BJ (cell line): Measurements from ENCODE around the gene LCE2A. TPM values are rescaled to one million over a fixed set of nuclear protein-coding genes. Genes with fewer than 3 reads are reported as not detected.
"Not testable (repeated sequence)": the region's sequence is repeated elsewhere in the genome, so short reads cannot be mapped to it uniquely, and the experiment has no call there.

Source experiments
- CTCF ChIA-PET: fragments of 350-600 bp; formaldehyde crosslinking; extraction: SDS; loops from one replicate; lab custom pipeline; 2021; ENCODE audit warnings: antibody characterized with exemption, inconsistent platforms; lab: Yijun Ruan, JAX
- POLR2A ChIA-PET: fragments of 300-600 bp; sonication (Branson Sonifier 250); formaldehyde crosslinking; extraction: SDS; loops from one replicate; lab custom pipeline; 2021; ENCODE audit warnings: antibody characterized with exemption; lab: Charles Lee
- DNase-seq: peaks from one replicate; pipeline ENCODE4 v3.0.0-alpha.2; 2011; ENCODE audit warnings: low read depth
- H3K27me3 ChIP-seq: 2 replicates; pipeline ENCODE4 v1.6.0; 2011; ENCODE audit warnings: low read length; ENCODE audit not compliant: control insufficient read depth, insufficient read depth
- H3K36me3 ChIP-seq: 2 replicates; pipeline ENCODE4 v1.5.1; 2011; ENCODE audit warnings: low read length; ENCODE audit not compliant: control insufficient read depth, insufficient read depth
- H3K4me3 ChIP-seq: 2 replicates; pipeline ENCODE4 v1.5.1; 2011; ENCODE audit warnings: low read depth, mild to moderate bottlenecking, control low read depth, low read length
- polyA plus RNA-seq: library from polyadenylated mRNA; depleted of rRNA; stranded (reverse); fragments of >200 nt; gene quantifications from 2 replicates; pipeline ENCODE4 v1.2.3, GENCODE V29; 2011
- TF ChIP-seq, protein P1 (sequence below): IDR thresholded peaks from 2 replicates; pipeline ENCODE4 v1.5.1; 2011; ENCODE audit warnings: low read depth, mild to moderate bottlenecking, control low read depth, inconsistent platforms, low read length, moderate library complexity; ENCODE audit not compliant: insufficient read depth

LCE2A gene
- polyA plus RNA-seq, 1 experiment = not detected

- ChIA-PET POLR2A (no interaction called here), CTCF (interaction anchor here (0.6 to 4.7 kb wide), 3 partner anchors 9 to 529 kb away, joined by 3 to 23 read pairs (median 3); no protein-coding TSS in a partner anchor)
- no peak for DNase-seq
- Histone ChIP-seq H3K27me3 (no peaks in the 10 kb centered on the region), H3K4me3 (no peak within 1 kb of the TSS), H3K36me3 (no peaks in the 10 kb centered on the region)
- TF ChIP-seq, protein P1, sequence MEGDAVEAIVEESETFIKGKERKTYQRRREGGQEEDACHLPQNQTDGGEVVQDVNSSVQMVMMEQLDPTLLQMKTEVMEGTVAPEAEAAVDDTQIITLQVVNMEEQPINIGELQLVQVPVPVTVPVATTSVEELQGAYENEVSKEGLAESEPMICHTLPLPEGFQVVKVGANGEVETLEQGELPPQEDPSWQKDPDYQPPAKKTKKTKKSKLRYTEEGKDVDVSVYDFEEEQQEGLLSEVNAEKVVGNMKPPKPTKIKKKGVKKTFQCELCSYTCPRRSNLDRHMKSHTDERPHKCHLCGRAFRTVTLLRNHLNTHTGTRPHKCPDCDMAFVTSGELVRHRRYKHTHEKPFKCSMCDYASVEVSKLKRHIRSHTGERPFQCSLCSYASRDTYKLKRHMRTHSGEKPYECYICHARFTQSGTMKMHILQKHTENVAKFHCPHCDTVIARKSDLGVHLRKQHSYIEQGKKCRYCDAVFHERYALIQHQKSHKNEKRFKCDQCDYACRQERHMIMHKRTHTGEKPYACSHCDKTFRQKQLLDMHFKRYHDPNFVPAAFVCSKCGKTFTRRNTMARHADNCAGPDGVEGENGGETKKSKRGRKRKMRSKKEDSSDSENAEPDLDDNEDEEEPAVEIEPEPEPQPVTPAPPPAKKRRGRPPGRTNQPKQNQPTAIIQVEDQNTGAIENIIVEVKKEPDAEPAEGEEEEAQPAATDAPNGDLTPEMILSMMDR = no peak
Measured at GRCh38 chr1:152663098-152663497, 35.0 kb upstream of the LCE2A start, which contains the start of gene LCE2D. LCE2D (plus strand) TSS chr1:152663380; CDS start chr1:152664106, 726 bp downstream.

DNA sequence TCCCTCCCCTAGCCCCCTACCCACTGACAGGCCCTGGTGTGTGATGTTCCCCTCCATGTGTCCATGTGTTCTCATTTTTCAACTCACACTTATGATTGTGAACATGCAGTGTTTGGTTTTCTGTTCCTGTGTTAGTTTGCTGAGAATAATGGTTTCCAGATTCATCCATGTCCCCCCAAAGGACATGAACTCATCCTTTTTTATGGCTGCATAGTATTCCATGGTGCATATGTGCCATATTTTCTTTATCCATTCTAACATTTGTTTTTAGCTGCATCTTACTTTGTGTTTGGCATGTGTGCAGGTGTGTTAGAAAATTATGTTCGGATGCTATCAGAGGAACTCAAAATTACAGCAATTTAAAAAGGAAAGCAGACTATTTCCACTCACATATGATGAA lies 32.0 kb upstream of the LCE2A start:
- H3K36me3 ChIP-seq, H3K4me3 ChIP-seq, DNase-seq, POLR2A ChIA-PET, H3K27me3 ChIP-seq: not testable (repeated sequence)
- CTCF ChIA-PET = interaction anchor here (4.7 kb wide), 1 partner anchor 12 kb away, joined by 23 read pairs; no protein-coding TSS in a partner anchor

- Histone ChIP-seq H3K4me3 (no peak overlapping the region), H3K27me3 (no peaks in the 10 kb centered on the region), H3K36me3 (no peaks in the 10 kb centered on the region)
- TF ChIP-seq, protein P1 = no peak
- ChIA-PET POLR2A (no interaction called here), CTCF (no interaction called here)
- DNase-seq = no peak
Measured at GRCh38 chr1:152667648-152668047, 30.5 kb upstream of the LCE2A start.

DNA sequence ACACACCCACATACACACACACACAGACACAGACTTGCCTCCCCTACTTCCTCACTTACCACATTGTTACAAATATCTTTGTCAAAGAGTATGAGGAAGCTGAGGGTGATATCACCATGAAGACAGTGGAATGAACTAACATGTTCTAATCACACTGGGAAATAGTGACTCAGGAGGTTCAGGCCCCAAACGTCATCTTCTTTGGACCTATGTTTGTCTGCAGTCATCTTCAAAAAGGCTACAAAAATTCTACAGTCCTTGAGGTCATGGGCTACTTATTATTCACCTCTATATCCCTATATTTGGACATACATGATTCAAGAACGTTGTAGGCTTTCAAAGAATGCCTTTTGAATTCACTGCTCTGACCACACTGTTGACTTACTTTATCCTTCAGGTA lies 25.1 kb upstream of the LCE2A start:
- TF ChIP-seq, protein P1 = no peak
- Histone ChIP-seq H3K4me3 (no peak overlapping the region), H3K27me3 (no peaks in the 10 kb centered on the region), H3K36me3 (no peaks in the 10 kb centered on the region)
- no peak for DNase-seq
- ChIA-PET CTCF (no interaction called here), POLR2A (no interaction called here)

DNA sequence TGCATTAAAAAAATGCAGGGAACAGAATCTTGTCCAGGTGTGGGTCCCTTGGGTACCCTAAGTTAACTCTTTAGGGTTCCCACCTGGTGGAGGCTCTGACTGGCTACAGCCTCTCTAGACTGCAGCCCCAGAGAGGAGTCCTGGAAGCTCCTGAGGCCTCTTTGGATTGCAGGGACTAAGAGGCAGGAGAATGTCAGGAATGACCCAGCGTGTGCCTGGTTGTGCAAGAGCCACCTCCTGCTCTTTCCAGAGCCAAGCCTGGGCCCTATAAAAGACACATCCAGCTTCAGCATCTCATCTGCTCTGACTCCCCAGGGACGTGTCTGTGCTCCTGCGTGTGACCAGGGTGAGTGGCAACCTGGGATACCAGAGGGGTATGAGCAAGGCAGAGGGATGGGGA lies 23.2 kb upstream of the LCE2A start, which contains the start of gene LCE2C:
Gene LCE2C, plus strand, starts transcription at position 297 of the 400 bp plus-strand sequence. CDS start 737 bp downstream, outside the sequence.
- H3K27me3 ChIP-seq, H3K4me3 ChIP-seq, H3K36me3 ChIP-seq, POLR2A ChIA-PET, CTCF ChIA-PET, DNase-seq: not testable (repeated sequence)

- ChIA-PET POLR2A (no interaction called here), CTCF (no interaction called here)
- no peaks in the 10 kb centered on the region for H3K27me3 ChIP-seq
- TF ChIP-seq, protein P1 = no peak
- H3K4me3 ChIP-seq = no peak overlapping the region
- no peak for DNase-seq
- H3K36me3 ChIP-seq = no peaks in the 10 kb centered on the region
Measured at GRCh38 chr1:152679459-152679858, 18.7 kb upstream of the LCE2A start.
